HFF-Myc (cell line): ENCODE measurements around the gene TDRD9.

Source experiments
- DNase-seq: peaks from one replicate; pipeline ENCODE4 v3.0.0-alpha.2; 2011; ENCODE audit warnings: low read depth; ENCODE audit errors: extremely low read depth
- H3K4me3 ChIP-seq: replicated peaks from 2 replicates; pipeline ENCODE4 v1.5.1; 2011; ENCODE audit warnings: low read depth, mild to moderate bottlenecking, control low read depth, low read length
- CTCF ChIP-seq: IDR thresholded peaks from 2 replicates; pipeline ENCODE4 v1.5.1; 2012; ENCODE audit warnings: mild to moderate bottlenecking, low read depth, low read length, control low read depth; ENCODE audit errors: missing control alignments

The TDRD9 gene

GRCh38 chr14:103899316-103899715, 28.9 kb upstream of the TDRD9 start:
- H3K4me3 ChIP-seq, result no peak overlapping the region
- DNase-seq, result no peak
- no peak for TF ChIP-seq CTCF

GRCh38 chr14:103899833-103900232, 28.4 kb upstream of the TDRD9 start:
- no peak for TF ChIP-seq CTCF
- no peak for DNase-seq
- no peak overlapping the region for H3K4me3 ChIP-seq

- no peak for TF ChIP-seq CTCF
- no peak overlapping the region for H3K4me3 ChIP-seq
- no peak for DNase-seq
Observed at GRCh38 chr14:103904493-103905107, 23.7 kb upstream of the TDRD9 start.

DNA sequence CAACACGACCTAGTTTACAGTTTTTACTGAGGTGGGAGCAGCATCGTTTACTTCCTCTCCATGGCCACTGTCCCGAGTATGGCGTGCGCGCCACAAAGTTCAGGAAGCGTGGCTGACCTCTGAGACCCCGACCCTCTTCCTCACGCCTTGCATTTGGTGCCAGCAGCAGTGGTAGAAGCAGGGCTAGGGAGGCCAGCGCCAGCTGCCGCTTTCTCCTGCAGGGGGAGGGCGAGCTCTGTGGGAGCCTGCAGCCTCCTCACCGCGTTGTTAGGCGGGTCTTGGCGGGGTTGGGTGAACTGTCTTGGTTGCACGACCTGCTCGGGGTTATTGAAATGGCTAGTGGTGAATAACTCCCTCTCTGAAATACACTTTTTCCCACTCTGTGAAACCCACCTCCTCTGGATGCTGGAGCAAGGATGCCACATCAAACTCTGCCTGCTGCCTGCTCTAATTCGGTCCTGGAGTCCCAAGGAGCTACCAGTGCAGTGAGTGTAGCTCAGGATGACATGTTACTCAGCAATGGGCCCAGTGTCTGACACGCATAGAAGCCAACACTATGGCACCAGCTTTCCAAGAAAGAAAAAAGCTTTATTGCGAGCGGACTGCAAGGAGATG, 22.3 kb upstream of the TDRD9 start:
- TF ChIP-seq CTCF, result peak; percentile 12
- no peak overlapping the region for H3K4me3 ChIP-seq
- no peak for DNase-seq

DNA sequence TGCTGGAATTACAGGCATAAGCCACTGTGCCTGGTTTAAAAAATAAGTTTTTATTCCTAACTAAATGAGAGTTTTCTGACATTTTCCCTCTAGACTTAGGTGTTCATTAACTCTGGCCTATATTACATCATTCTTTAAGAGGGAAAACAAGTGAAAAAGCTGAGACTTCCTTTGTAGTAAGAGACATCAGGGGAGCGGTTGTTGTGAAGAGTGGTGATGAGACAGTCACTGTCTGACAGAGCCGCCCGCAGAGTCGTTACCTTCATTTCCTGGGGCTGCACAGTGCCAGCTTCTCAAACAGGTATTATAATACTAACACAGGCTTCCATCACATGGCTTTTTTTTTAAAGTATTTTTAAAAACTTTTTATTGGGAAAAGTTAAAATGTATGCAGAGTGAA, 19.7 kb upstream of the TDRD9 start:
- no peak overlapping the region for H3K4me3 ChIP-seq
- DNase-seq, result no peak
- no peak for TF ChIP-seq CTCF

DNA sequence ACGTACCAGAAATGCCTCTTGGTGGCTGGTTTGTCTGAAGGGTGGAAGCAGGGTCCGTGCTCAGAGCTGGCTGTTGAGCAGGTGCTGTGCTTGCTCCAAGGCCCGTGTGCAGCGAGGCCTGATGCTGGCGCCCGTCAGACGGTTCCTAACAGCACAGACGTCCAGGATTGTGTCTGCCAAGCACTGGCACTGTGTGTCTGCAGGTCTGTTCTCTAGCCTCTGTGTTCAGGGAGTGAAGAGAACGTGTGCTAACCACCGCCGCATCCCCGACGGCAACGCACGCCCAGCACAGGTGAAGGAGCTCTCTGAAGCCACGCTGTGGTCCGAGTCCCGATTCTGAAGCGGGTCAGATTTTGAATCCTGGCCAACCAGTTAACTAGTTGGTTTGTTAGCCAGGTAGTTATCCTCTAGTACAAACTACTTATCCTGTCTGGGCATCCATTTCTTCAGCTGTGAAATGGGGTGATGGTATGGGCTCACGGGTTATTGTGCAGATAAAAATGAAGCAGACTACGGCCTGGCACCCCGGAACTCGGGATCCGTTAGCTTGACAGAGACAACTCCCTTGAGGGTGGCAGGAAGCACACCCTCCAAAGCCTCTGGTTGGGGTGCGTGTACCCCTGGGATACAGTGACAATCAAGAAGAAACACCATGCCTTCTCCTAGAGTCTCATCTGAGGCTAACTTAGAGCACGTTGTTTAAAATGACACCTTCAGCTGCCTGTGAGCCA, 18.6 kb upstream of the TDRD9 start:
- H3K4me3 ChIP-seq, result no peak overlapping the region
- TF ChIP-seq CTCF, result no peak
- no peak for DNase-seq
